Esophagus squamous epithelium (tissue), 5 donors: Measurements from ENCODE around the gene SEMA5A. TPM values are rescaled to one million over a fixed set of nuclear protein-coding genes. Genes with fewer than 3 reads are reported as not detected.

Source experiments
- DNase-seq: peaks from one replicate; lab custom pipeline; 2025; lab: John Stamatoyannopoulos, UW
- H3K27ac ChIP-seq, 4 donors: fragments of 200-600 bp; sonication (generic); one replicate each; pipeline ENCODE4 v1.5.1; 2016 to 2019; ENCODE audit warnings: mild to moderate bottlenecking in 1 of 4
- H3K27me3 ChIP-seq, 4 donors: fragments of 200-600 bp; sonication (generic); 1 replicate in 3 of 4; 2 replicates in 1 of 4; pipeline versions ENCODE4 v1.5.1 to v1.6.0; 2017 to 2021; ENCODE audit warnings: antibody characterized with exemption in 1 of 4
- H3K36me3 ChIP-seq, 3 donors: fragments of 200-600 bp; sonication (generic); one replicate each; pipeline ENCODE4 v1.5.1; 2016 to 2019
- H3K4me1 ChIP-seq, 3 donors: fragments of 200-600 bp; sonication (generic); one replicate each; pipeline ENCODE4 v1.5.1; 2017 to 2019
- H3K4me3 ChIP-seq, 4 donors: fragments of 200-600 bp; sonication (generic); 1 replicate in 3 of 4; 2 replicates in 1 of 4; pipeline ENCODE4 v1.5.1; 2016 to 2019; ENCODE audit warnings: mild to moderate bottlenecking in 2 of 4, moderate library complexity in 1 of 4
- H3K9me3 ChIP-seq, 3 donors: fragments of 200-600 bp; sonication (generic); one replicate each; pipeline ENCODE4 v1.5.1; 2016 to 2019
- POLR2A ChIP-seq, 4 donors: fragments of 450-650 bp; IDR thresholded peaks; one replicate each; pipeline ENCODE4 v1.6.1; 2017; ENCODE audit warnings: antibody characterized with exemption in 4 of 4, mild to moderate bottlenecking in 4 of 4, moderate library complexity in 3 of 4
- WGBS, 2 donors: methylation state at CpG; one replicate each; pipeline ENCODE4 v1.1.5; 2018; 5-methylcytosine and 5-hydroxymethylcytosine counted together
- intact Hi-C: fragments of 100-400 bp; cut with DNase I; formaldehyde crosslinking; loops from one replicate; pipeline ENCODE4 v1.15.0; 2022
- total RNA-seq, 4 donors: library from RNA; depleted of rRNA; stranded (reverse); fragments of >200 nt; gene quantifications; one replicate each; pipeline ENCODE4 v1.1.0, GENCODE V29; 2016
- TF ChIP-seq, protein P1 (sequence below), 6 experiments: fragments of 450-650 bp in 4 of 6; fragments of 200-600 bp in 2 of 6; sonication (generic) in 2 of 6; IDR thresholded peaks; one replicate each; pipeline ENCODE4 v1.5.1; 2016 to 2019; ENCODE audit warnings: antibody characterized with exemption in 6 of 6, mild to moderate bottlenecking in 4 of 6, moderate library complexity in 4 of 6
- donor health status: DM: yes; HTN: yes; CAD: no.

The SEMA5A gene
- total RNA-seq, 4 donors from 2014 or later: 3.9 to 9.4 (median 8.4) TPM

DNA sequence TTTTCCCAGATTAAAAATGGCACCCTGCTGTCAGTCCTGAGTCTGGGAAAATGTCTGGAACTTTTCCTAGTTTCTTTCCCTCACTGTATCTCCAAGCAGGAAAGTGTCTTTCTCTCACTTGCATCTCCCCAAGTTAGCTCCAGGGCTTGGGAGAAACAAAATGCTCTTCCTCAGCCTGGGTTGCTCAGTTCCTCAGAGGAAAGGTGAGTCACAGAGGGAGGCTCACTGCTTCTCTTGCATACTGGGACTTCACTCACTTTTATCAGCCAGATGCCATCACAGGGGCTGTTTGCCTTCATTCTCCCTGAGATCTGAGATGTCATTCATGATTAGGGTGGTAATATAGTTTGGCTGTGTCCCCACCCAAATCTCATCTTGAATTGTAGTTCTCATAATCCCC, 519.9 kb downstream of the SEMA5A start:
- H3K27me3 ChIP-seq: no peaks in the 10 kb centered on the region
- no peaks in the 10 kb centered on the region for H3K4me1 ChIP-seq
- H3K36me3 ChIP-seq: no peaks in the 10 kb centered on the region
- TF ChIP-seq, protein P1, sequence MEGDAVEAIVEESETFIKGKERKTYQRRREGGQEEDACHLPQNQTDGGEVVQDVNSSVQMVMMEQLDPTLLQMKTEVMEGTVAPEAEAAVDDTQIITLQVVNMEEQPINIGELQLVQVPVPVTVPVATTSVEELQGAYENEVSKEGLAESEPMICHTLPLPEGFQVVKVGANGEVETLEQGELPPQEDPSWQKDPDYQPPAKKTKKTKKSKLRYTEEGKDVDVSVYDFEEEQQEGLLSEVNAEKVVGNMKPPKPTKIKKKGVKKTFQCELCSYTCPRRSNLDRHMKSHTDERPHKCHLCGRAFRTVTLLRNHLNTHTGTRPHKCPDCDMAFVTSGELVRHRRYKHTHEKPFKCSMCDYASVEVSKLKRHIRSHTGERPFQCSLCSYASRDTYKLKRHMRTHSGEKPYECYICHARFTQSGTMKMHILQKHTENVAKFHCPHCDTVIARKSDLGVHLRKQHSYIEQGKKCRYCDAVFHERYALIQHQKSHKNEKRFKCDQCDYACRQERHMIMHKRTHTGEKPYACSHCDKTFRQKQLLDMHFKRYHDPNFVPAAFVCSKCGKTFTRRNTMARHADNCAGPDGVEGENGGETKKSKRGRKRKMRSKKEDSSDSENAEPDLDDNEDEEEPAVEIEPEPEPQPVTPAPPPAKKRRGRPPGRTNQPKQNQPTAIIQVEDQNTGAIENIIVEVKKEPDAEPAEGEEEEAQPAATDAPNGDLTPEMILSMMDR (IDR thresholded peaks at IDR 0.05): no peak
- TF ChIP-seq POLR2A (IDR thresholded peaks at IDR 0.05): no peak
- no peak overlapping the region for H3K27ac ChIP-seq
- intact Hi-C loops: no loop called here
- H3K9me3 ChIP-seq: peaks cover 0 to 9% (median 0%) of the 10 kb centered on the region in 3 donors
- DNase-seq: no peak
- H3K4me3 ChIP-seq: no peak overlapping the region

DNA sequence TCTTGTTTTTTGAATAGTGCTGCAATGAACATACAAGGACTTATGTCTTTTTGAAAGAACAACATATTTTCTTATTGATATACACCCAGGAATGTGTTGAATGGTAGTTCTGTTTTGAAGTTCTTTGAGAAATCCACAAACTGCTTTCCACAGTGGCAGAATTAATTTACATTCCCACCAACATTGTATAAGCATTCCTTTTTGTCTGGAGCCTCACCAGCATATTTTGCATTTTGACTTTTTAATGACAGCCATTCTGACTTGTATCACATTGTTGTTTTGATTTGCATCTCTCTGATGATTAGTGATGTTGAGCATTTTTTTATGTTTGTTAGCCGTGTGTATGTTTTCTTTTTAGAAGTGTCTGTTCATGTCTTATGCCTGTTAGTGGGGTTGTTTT, 524.9 kb downstream of the SEMA5A start:
- 55 to 78% methylated on average over 1 of the region's 1 CpG for WGBS, 2 donors
- peaks cover 0 to 9% (median 0%) of the 10 kb centered on the region in 3 donors for H3K9me3 ChIP-seq
- TF ChIP-seq, protein P1 (IDR thresholded peaks at IDR 0.05): no peak
- no peak for TF ChIP-seq POLR2A (IDR thresholded peaks at IDR 0.05)
- H3K27me3 ChIP-seq: no peaks in the 10 kb centered on the region
- intact Hi-C loops: no loop called here
- no peak overlapping the region for H3K4me3 ChIP-seq
- no peaks in the 10 kb centered on the region for H3K36me3 ChIP-seq
- no peak overlapping the region for H3K27ac ChIP-seq
- DNase-seq: no peak
- no peaks in the 10 kb centered on the region for H3K4me1 ChIP-seq

DNA sequence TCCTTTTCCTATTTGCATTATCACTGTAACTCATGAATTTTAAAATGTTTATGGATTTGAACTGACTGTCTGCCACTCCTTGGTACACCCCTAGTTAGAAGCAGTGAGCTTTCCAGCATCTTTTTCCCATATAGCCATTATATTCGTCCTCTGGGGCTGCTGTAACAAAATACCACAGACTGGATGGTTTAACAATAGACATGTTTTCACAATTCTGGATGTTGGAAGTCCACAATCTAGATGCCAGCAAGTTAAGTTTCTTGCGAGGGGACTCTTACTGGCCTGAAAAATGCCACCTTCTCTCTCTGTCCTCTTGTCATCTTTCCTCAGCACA, 530.0 kb downstream of the SEMA5A start:
- 23 to 35% methylated on average over 2 of the region's 2 CpGs for WGBS, 2 donors
- Histone ChIP-seq H3K36me3 (no peaks in the 10 kb centered on the region), H3K4me1 (no peaks in the 10 kb centered on the region), H3K27me3 (no peaks in the 10 kb centered on the region), H3K27ac (no peak overlapping the region), H3K4me3 (no peak overlapping the region), H3K9me3 (no peaks in the 10 kb centered on the region)
- DNase-seq: no peak
- no peak for TF ChIP-seq POLR2A (IDR thresholded peaks at IDR 0.05)
- TF ChIP-seq, protein P1 (IDR thresholded peaks at IDR 0.05): no peak
- intact Hi-C loops: no loop called here

DNA sequence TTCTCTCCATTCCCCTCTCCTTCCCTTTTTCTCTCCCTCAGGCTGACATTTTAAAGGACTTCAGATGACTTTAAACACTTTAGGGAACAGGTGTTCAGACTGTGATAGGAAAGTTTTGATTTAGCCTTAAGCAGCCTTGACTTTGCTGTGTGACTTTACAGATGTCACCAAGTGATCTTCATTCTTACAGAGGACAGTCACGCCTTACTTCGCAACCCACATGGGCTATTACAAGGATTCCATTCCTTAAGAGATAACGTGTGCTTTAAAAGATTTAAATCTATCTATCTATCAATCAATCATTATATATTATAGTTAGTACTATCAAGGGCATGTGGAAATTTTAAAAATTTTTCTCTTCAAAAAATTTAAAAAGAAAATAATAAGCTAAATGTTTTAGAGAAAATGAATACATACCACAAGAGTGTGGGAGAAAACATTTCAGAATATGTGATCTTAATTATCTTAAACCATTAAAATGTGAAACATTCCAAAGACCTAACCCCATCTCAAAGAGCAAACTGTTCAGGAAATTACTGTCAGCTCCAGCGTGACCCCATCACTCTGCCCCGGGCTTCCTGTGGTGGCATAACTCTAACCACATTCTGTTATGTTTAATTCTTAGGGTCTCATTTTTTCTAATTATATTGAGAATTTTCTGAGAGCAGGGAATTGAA, 530.5 kb downstream of the SEMA5A start:
- Histone ChIP-seq H3K4me3 (no peak overlapping the region), H3K36me3 (no peaks in the 10 kb centered on the region), H3K4me1 (no peaks in the 10 kb centered on the region), H3K9me3 (no peaks in the 10 kb centered on the region), H3K27me3 (no peaks in the 10 kb centered on the region), H3K27ac (no peak overlapping the region)
- intact Hi-C loops: no loop called here
- WGBS, 2 donors: 45 to 55% methylated on average over 5 of the region's 5 CpGs
- TF ChIP-seq POLR2A (IDR thresholded peaks at IDR 0.05): no peak
- TF ChIP-seq, protein P1 (IDR thresholded peaks at IDR 0.05): no peak
- DNase-seq: no peak

DNA sequence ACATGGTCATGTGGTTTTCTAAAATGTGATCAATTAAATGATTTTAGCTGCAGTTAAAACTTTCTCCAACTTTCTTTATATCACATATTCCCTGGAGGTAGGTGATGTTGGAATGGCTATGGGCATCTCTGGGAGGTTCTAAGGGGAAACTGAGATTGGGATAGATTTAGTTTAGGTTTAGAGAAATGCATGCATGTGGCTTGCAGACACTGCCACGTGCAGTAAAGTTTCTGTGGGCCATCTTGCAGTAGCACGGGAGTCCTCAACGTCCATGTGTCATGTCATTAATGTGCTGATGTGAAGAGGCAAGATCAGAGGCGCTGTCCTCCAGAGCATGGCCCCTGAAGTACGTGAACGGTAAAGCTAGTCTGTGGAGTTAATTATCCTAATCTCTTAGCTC, 532.7 kb downstream of the SEMA5A start:
- DNase-seq: no peak
- Histone ChIP-seq H3K27ac (no peak overlapping the region), H3K36me3 (no peaks in the 10 kb centered on the region), H3K27me3 (no peaks in the 10 kb centered on the region), H3K4me3 (no peak overlapping the region), H3K4me1 (no peaks in the 10 kb centered on the region), H3K9me3 (no peaks in the 10 kb centered on the region)
- 63 to 74% methylated on average over 6 of the region's 6 CpGs for WGBS, 2 donors
- intact Hi-C loops: no loop called here
- TF ChIP-seq, protein P1 (IDR thresholded peaks at IDR 0.05): no peak
- TF ChIP-seq POLR2A (IDR thresholded peaks at IDR 0.05): no peak
